NCI-H1105 treated with DMSO at 0.1 percent for 48 hours (cell line): ENCODE measurements around the gene PLSCR3.
A peak's percentile ranks its signal among the peaks of the same experiment; 100 is the strongest.

Experiments
- DNase-seq: peaks from one replicate; lab custom pipeline; 2025; lab: John Stamatoyannopoulos, UW

The PLSCR3 gene

GRCh38 chr17:7394452-7395191 is at the start of gene PLSCR3:
Gene PLSCR3 (minus strand): TSS chr17:7394525. CDS start chr17:7394110, 415 bp downstream.
- peak; percentile 84 for DNase-seq

- DNase-seq, result no peak
These were observed 49.5 kb upstream of the PLSCR3 start for GRCh38 chr17:7443499-7444485.

- no peak for DNase-seq
These were observed 47.8 kb upstream of the PLSCR3 start for GRCh38 chr17:7442142-7442541.

- no peak for DNase-seq
These were observed 46.9 kb upstream of the PLSCR3 start for GRCh38 chr17:7441266-7441665.

- DNase-seq, result peak; percentile 58
These were observed 46.5 kb upstream of the PLSCR3 start for GRCh38 chr17:7440834-7441195.

GRCh38 chr17:7440113-7440833 is 45.9 kb upstream of the PLSCR3 start:
- DNase-seq, result peak; percentile 75

GRCh38 chr17:7439462-7440112 is 45.3 kb upstream of the PLSCR3 start, which contains the start of gene FGF11:
Gene FGF11 (plus strand): TSS chr17:7439512. CDS start chr17:7439621, 109 bp downstream.
- DNase-seq, result peak; percentile 4

GRCh38 chr17:7438656-7439460 is 44.5 kb upstream of the PLSCR3 start:
- DNase-seq, result no peak

GRCh38 chr17:7437950-7438614 is 43.8 kb upstream of the PLSCR3 start:
- no peak for DNase-seq

- no peak for DNase-seq
These were observed 43.1 kb upstream of the PLSCR3 start for GRCh38 chr17:7437369-7437863.

- DNase-seq, result peak; percentile 83
These were observed 42.4 kb upstream of the PLSCR3 start for GRCh38 chr17:7436556-7437368.

GRCh38 chr17:7435676-7436555 is 41.6 kb upstream of the PLSCR3 start:
- DNase-seq, result peak; percentile 55

GRCh38 chr17:7432296-7432695 is 38.0 kb upstream of the PLSCR3 start:
- no peak for DNase-seq

- DNase-seq, result no peak
These were observed 36.9 kb upstream of the PLSCR3 start for GRCh38 chr17:7431231-7431630.

- no peak for DNase-seq
These were observed 35.4 kb upstream of the PLSCR3 start for GRCh38 chr17:7429722-7430121.

GRCh38 chr17:7428557-7428956 is 34.2 kb upstream of the PLSCR3 start, which contains the start of gene SPEM3:
Gene SPEM3 (plus strand): TSS chr17:7428857. CDS start chr17:7428903, 46 bp downstream.
- no peak for DNase-seq

- DNase-seq, result no peak
These were observed 33.2 kb upstream of the PLSCR3 start for GRCh38 chr17:7427549-7427948.

- DNase-seq, result no peak
These were observed 32.7 kb upstream of the PLSCR3 start for GRCh38 chr17:7426896-7427489.
